LNCAP (cell line): ENCODE data around the gene LRRC4B.

ENCODE experiments used
- TF ChIP-seq, protein P1 (sequence below): fragments of 450-650 bp; IDR thresholded peaks from 2 replicates; pipeline ENCODE4 v1.5.1; 2017; ENCODE audit warnings: mild to moderate bottlenecking

The LRRC4B gene

DNA sequence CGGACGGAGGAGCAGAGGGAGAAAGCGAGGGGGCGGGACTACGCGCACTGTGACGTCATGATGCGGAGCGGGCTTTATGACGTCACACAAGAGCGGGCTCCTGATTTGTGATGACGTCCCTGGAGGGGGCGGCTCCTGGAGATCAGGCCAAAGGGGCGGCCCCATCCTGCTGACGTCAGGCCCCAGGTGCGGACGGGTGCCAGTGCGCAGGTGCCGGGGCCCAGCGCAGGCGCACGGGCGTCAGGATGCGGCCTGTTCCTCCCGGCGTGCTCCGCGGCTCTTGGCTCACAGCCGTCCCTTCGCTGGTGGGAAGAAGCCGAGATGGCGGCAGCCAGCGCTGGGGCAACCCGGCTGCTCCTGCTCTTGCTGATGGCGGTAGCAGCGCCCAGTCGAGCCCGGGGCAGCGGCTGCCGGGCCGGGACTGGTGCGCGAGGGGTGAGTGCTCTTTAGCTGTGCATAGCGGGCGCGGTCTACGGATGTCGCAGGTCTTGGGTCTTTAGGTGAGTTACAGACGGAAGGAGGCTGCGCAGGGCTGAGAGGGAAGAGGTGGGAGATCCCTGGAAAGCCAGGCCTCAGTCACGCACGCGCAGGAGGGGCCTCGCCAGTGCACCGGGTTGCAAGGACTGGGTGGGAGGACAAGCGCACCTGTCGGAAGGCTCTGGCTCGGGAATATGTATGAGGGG lies 91.9 kb downstream of the LRRC4B start, which contains the start of the genes EMC10 and GARIN5A:
Gene EMC10, plus strand, starts transcription at position 284 of the 683 bp plus-strand sequence. Its CDS starts 38 bp downstream, at position 322.
Gene GARIN5A, minus strand, starts transcription at position 625 of the 683 bp plus-strand sequence. Its CDS starts 460 bp downstream, at position 165.
- TF ChIP-seq, protein P1, sequence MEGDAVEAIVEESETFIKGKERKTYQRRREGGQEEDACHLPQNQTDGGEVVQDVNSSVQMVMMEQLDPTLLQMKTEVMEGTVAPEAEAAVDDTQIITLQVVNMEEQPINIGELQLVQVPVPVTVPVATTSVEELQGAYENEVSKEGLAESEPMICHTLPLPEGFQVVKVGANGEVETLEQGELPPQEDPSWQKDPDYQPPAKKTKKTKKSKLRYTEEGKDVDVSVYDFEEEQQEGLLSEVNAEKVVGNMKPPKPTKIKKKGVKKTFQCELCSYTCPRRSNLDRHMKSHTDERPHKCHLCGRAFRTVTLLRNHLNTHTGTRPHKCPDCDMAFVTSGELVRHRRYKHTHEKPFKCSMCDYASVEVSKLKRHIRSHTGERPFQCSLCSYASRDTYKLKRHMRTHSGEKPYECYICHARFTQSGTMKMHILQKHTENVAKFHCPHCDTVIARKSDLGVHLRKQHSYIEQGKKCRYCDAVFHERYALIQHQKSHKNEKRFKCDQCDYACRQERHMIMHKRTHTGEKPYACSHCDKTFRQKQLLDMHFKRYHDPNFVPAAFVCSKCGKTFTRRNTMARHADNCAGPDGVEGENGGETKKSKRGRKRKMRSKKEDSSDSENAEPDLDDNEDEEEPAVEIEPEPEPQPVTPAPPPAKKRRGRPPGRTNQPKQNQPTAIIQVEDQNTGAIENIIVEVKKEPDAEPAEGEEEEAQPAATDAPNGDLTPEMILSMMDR = no peak

DNA sequence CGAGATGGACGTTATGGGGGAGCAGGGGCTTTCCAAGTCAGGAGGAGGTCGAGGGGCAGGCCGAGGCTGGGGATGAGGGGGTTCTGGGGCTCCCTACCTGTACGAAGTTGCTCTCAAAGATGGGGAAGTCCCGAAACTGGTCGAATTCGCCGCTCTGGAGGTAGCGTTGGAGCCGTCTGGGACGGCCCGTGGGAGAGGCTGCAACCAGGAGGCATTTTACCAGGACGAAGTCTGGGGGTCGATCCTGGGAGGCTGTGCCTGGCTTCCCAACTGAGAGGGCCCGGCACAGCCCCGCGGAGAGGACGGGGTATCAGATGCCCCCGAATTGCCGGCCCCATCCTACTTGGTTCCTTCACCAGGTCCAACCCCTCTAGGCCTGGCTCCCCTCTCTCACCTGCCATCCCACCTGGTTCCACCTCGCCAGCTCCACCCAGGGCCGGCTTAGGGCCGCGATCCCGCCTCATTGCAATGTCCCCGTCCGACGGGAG lies 92.5 kb downstream of the LRRC4B start:
- TF ChIP-seq, protein P1 = no peak

DNA sequence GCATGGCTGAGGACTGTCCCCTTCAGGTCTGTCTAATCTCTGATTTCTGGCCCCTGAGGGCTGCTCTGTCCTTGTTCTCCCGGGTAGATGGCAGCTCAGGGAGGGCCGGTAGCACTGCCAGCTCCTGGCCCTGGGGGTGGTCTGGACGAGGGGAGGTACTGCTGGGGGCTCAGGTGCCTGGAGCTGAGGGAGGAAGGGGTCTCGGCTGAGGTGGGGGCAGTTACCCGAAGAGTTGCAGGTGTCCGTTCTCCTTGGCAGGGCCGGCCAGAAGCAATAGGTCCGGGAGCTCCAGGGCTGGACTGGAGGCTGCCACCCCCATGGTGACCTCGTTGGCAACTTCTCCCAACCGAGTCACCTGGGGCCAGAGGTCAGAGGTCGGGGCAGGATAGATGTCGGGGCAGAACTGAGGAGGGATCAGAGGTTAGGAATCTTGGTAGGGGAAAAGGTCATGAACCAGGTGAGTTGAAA lies 93.1 kb downstream of the LRRC4B start:
- TF ChIP-seq, protein P1 = no peak

DNA sequence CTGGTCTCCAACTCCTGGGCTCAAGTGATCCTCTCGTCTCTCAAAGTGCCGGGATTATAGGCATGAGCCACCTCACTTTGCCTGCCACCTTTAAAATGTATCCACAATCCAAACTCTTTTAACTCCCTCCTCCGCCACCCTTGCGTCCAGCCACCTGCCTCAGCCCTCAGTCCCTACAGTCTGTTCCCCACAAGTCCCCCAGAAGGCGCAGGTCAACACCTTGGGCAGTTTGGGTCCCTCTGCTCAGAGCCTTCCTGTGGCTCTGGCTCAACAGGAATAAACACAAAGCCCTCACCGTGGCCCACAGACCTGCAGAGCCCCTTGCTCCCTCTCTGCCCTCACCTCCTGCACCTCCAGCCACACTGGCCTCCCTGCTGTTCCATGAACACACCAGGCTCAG lies 99.4 kb downstream of the LRRC4B start:
- TF ChIP-seq, protein P1 = no peak

DNA sequence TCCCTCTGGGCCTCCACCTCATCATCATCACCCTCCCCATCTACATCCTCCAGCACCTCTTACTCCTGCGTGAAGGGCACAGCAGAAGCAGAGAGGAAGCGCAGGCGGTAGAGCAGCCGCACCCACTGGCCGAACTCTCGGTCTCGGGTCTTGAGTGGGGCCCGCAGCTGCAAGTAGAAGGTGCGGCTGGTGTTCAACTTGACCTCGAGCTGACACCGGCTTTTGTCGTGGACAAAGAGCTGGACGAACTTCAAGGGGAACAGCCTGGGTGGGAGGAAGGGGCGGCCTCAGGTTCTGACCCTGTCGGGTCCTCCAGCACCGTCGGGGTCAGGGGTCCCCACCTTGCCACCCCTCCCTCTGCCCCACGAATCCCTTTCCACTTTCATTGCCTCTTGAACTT lies 100.7 kb downstream of the LRRC4B start:
- TF ChIP-seq, protein P1 = no peak
